Epithelial cell of esophagus (primary cell): ENCODE measurements around the gene KIF16B.

Experiments
- DNase-seq: peaks from one replicate; pipeline ENCODE4 v3.0.0; 2010; ENCODE audit warnings: low read depth
- H3K4me3 ChIP-seq: 2 replicates; pipeline ENCODE4 v1.5.1; 2011; ENCODE audit warnings: mild to moderate bottlenecking, low read length, control low read depth
- CTCF ChIP-seq: IDR thresholded peaks from 2 replicates; pipeline ENCODE4 v1.5.1; 2011; ENCODE audit warnings: low read depth, mild to moderate bottlenecking, low read length, control low read depth, inconsistent platforms; ENCODE audit not compliant: insufficient read depth; ENCODE audit errors: missing control alignments

Gene KIF16B

GRCh38 chr20:16388731-16389130, 184.5 kb downstream of the KIF16B start:
- no peak for TF ChIP-seq CTCF
- peak; percentile 8 for DNase-seq
- no peak overlapping the region for H3K4me3 ChIP-seq

GRCh38 chr20:16387666-16388065, 185.6 kb downstream of the KIF16B start:
- H3K4me3 ChIP-seq: no peak overlapping the region
- no peak for TF ChIP-seq CTCF
- DNase-seq: no peak

- DNase-seq: no peak
- no peak overlapping the region for H3K4me3 ChIP-seq
- TF ChIP-seq CTCF: no peak
Observed at GRCh38 chr20:16385891-16386290, 187.4 kb downstream of the KIF16B start.

- no peak for DNase-seq
- no peak for TF ChIP-seq CTCF
- H3K4me3 ChIP-seq: no peak overlapping the region
Observed at GRCh38 chr20:16385462-16385861, 187.8 kb downstream of the KIF16B start.

GRCh38 chr20:16381444-16381843, 191.8 kb downstream of the KIF16B start:
- no peak for DNase-seq
- TF ChIP-seq CTCF: no peak
- H3K4me3 ChIP-seq: no peak overlapping the region

- H3K4me3 ChIP-seq: no peak overlapping the region
- TF ChIP-seq CTCF: no peak
- DNase-seq: no peak
Observed at GRCh38 chr20:16378712-16379370, 194.4 kb downstream of the KIF16B start.

GRCh38 chr20:16378122-16378521, 195.1 kb downstream of the KIF16B start:
- no peak for TF ChIP-seq CTCF

More at GRCh38 chr20:16378122-16378521, 195.1 kb downstream of the KIF16B start:
- DNase-seq: no peak
- H3K4me3 ChIP-seq: no peak overlapping the region
